ENCODE results near the gene SDHA.

DNA sequence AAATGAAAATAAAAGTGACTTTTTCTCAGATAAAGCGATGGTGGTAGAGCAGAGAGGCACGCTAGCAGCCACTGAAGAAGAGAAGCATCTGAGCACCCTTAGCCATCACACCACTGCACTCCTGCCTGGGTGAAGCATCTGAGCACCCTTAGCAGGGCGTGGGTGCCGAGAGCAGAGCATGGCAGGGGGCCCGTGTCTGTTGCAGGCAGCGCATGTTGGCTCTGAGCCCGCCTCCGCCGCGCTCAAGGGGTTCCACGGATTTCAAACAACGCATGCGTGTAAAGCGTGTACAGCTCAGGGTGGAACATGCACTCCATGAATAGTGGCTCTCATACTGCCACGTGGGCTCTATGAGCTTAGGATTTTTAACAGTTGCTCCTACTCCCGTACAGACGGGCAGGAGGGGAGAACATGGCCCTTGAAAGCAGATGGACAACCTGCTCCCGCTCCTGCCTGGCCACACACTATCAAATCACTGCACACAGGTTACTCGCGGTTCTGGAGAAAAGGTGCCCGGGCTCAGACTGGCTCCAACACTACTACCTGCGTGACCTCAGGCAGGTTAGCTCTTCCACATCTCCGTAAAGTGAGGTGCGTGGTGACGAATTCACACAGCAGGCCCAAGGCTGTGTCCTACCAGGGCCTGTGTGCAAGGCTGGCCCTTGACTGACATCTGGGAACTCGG, 14.7 kb upstream of the SDHA start:
- TF ChIP-seq POLR2AphosphoS5 (IDR thresholded peaks at IDR 0.05; ENCODE audit: low read length) (no peak), POLR2A (IDR thresholded peaks at IDR 0.05; ENCODE audit: low read depth, low read length) (no peak), ZNF24 (IDR thresholded peaks at IDR 0.05) (no peak), CHD4 (IDR thresholded peaks at IDR 0.05) (no peak), TAF1 (IDR thresholded peaks at IDR 0.05; ENCODE audit: borderline replicate concordance, low read depth, low read length) (no peak), HDGF (IDR thresholded peaks at IDR 0.05) (no peak), NR2C2 (IDR thresholded peaks at IDR 0.05; ENCODE audit: borderline replicate concordance, control insufficient read depth, insufficient read length, low read depth) (no peak), FOS (IDR thresholded peaks at IDR 0.05; ENCODE audit: borderline replicate concordance, extremely low read depth, insufficient read length) (no peak)
- TF ChIP-seq, protein P1, sequence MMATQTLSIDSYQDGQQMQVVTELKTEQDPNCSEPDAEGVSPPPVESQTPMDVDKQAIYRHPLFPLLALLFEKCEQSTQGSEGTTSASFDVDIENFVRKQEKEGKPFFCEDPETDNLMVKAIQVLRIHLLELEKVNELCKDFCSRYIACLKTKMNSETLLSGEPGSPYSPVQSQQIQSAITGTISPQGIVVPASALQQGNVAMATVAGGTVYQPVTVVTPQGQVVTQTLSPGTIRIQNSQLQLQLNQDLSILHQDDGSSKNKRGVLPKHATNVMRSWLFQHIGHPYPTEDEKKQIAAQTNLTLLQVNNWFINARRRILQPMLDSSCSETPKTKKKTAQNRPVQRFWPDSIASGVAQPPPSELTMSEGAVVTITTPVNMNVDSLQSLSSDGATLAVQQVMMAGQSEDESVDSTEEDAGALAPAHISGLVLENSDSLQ (IDR thresholded peaks at IDR 0.05): no peak
- TF ChIP-seq, protein P2, sequence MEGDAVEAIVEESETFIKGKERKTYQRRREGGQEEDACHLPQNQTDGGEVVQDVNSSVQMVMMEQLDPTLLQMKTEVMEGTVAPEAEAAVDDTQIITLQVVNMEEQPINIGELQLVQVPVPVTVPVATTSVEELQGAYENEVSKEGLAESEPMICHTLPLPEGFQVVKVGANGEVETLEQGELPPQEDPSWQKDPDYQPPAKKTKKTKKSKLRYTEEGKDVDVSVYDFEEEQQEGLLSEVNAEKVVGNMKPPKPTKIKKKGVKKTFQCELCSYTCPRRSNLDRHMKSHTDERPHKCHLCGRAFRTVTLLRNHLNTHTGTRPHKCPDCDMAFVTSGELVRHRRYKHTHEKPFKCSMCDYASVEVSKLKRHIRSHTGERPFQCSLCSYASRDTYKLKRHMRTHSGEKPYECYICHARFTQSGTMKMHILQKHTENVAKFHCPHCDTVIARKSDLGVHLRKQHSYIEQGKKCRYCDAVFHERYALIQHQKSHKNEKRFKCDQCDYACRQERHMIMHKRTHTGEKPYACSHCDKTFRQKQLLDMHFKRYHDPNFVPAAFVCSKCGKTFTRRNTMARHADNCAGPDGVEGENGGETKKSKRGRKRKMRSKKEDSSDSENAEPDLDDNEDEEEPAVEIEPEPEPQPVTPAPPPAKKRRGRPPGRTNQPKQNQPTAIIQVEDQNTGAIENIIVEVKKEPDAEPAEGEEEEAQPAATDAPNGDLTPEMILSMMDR (IDR thresholded peaks at IDR 0.05 in 2 of 3, conservative IDR thresholded peaks at IDR 0.05 in 1 of 3; ENCODE audit: control insufficient read depth in 2 of 3, extremely low read depth in 1 of 3, insufficient read depth in 1 of 3, low read depth in 3 of 3, low read length in 3 of 3): no peak

Data from GM12878 (cell line).